IPS-NIHi7 (cell line): ENCODE results near the gene GGT6.
A peak's percentile ranks its signal among the peaks of the same experiment; 100 is the strongest.
"Not testable (repeated sequence)": the region's sequence is repeated elsewhere in the genome, so short reads cannot be mapped to it uniquely, and the experiment has no call there.

Experiments
- DNase-seq: peaks from one replicate; pipeline ENCODE4 v3.0.0; 2012; ENCODE audit warnings: mixed read lengths; ENCODE audit errors: extremely low spot score

The GGT6 gene

DNA sequence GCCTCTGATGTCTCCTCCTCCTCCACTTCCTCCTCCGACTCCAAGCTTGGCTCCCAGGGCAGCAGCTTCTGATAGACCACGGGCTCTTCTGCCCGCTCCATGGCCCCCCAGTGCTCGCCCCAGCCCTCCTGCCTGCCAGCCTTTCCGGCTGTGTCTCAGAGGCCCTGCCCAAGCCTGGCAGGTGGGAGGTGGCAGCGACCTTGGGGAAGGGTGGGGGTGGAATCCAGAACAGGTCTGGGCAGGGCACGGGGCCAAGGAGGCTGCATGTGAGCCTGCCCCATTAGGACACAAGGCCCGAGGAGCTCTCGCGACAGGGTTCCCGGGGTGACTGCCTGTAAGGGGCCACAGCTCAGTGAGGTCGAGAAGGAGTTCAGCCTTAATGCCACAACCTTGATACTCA is at the start of gene GGT6:
Gene GGT6 (minus strand): TSS at position 157 of the 400 bp plus-strand sequence. CDS start 56 bp downstream, at position 101.
- DNase-seq, result no peak

DNA sequence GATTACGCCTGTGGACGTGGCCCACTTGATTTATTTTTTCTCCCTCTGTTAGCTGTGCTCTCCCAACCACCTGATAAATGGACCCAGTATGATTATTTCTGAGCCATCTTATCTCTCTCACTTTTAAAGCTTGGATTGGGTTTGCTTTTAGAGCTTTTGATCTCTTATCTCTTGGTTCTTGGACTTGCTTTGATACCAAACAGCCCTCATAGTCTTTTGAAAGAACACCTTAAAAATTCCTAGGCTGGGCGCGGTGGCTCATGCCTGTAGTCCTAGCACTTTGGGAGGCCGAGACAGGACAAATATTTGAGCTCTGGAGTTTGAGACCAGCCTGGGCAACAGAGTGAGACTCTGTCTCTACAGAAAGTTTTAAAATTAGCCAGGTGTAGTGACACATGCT is 49.8 kb upstream of the GGT6 start:
- DNase-seq, result no peak

- DNase-seq, result peak; percentile 4
Observed at GRCh38 chr17:4609761-4610160, 49.4 kb upstream of the GGT6 start.

- peak; percentile 33 for DNase-seq
Observed at GRCh38 chr17:4607773-4608187, 47.4 kb upstream of the GGT6 start.

DNA sequence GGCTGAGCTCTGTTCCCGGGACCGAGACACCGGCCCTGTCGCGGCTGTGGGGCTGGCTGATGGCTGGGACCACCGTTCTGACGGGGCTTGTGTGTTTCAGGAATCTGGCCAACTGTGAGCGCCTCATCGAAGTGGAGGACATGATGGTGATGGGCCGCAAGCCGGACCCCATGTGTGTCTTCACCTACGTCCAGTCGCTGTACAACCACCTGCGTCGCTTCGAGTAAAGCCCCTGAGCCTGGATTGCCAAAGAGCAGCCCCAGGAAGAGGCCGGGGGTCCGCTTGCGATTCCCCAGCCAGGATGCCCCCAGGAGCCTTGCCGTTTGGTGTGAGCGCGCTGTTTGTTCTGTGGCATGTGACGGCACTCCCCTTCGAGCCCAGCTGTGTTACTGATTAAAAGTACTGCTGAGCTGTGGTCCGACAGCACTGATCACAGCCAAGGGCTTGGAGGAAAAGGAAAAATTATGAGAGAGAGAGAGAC is 46.9 kb upstream of the GGT6 start:
- no peak for DNase-seq

DNA sequence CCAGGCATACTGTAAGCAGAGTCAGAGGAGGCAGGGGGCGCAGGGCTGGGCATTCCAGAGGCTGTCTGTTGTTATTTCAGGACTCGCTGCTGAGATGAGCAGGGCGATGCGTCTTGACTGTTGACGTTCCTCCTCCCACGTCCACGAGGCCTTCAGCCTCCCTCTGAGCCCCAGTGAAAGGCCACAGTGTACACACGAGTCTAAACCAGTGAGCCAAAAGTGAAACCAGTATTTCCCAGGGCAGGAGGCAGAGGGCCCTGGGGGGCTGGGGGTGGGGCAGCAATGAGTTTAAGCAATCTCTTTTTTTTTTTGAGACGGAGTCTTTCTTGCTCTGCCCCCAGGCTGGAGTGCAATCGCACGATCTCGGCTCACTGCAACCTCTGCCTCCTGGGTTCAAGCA is 45.4 kb upstream of the GGT6 start:
- no peak for DNase-seq

DNA sequence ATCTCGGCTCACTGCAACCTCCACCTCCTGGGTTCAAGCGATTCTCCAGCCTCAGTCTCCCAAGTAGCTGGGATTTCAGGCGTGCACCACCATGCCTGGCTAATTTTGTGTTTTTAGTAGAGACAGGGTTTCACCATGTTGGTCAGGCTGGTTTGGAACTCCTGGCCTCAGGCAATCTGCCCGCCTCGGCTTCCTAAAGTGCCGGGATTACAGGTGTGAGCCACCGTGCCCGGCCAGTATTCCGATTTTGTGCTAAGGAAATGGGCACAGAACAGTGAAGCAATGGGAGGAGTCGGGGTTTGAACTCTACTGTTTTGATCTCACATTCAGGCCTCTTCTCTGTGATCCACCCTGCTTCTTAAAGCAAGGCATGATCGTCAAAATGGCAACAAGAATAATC is 44.4 kb upstream of the GGT6 start:
- not testable (repeated sequence) for DNase-seq

DNA sequence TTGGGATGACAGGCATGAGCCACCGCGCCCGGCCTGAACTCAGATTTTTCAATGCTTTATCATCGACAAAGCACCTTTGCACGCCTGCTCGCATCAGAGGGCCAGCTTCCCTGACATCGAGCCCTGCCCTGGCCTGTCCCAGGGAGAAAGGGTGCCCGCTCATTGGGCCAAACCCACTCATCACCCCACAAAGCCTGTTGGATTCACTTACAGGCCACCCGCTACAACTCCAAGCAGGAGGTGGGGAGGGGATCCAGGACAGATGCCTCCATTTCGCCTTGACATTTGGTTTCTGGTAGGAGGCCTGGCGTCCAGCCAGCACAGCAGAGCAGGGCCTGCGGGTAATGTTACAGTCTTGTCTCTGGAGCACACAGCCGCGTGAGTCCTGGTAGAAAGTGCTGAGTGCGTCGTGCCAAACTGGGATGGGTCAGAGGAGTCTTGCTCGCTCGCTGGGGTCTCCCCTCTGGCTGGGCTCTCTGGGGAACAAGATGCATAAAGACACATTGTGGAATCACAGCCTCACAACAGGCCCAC is 43.8 kb upstream of the GGT6 start:
- no peak for DNase-seq

GRCh38 chr17:4602041-4602440 is 41.7 kb upstream of the GGT6 start:
- DNase-seq, result no peak

- no peak for DNase-seq
Observed at GRCh38 chr17:4601326-4601725, 40.9 kb upstream of the GGT6 start.

DNA sequence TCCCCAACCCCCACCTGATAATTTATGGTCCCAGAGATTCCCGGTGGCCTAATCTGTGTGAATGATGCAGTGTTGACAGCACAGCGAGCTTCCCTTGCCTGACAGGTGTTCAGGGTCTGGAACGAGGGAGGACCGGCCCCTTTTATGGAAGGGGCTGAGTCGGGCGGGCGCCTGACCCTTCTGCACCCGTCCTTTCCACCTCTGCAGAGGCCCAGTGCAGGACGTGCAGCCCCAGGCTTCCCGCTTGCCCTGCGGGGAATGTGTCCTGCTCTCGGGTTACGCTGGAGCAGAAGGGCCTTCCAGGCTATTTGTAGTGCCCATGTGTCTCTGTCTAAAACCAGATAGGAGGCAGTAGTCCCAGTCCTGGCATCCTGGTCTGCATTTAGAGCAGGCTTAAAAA is 40.2 kb upstream of the GGT6 start:
- DNase-seq, result no peak

DNA sequence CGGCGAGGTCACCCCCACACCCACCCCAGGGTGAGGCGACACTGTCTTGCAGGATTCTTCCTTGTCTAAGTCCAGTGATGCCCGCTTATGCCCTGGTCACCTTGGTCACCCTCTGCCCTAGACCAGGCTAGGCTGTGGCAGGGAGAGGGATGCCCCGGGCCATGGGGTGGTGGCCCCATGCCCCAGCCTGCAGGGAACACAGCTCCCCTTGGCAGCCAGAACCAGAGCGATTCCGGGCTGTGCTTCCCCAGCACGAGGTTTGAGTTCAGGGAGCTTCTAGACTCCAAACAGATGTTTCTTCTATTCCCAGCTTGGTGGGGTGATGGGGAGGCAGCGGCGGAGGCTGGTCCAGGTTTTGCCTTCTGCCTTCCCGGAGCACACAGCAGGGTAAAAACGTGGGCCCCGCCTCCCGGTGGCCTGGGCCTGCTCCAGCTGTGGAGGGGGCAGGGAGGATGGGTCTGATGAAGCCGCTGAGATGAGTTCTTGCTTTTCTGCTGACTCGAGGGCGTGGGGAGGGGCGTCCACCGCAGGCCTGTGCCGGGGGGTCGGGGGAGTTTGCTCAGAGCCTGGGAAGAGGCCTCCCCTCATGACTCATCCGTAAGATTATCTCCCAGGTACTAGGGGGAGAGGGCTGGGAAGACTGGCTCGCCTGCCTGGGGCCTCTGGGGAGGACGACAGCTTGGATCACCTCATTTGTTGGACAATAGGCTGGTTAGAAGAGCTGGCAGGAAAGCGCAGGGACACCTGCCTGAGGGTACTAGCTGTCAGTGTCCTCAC is 39.3 kb upstream of the GGT6 start:
- peak; percentile 84 for DNase-seq

DNA sequence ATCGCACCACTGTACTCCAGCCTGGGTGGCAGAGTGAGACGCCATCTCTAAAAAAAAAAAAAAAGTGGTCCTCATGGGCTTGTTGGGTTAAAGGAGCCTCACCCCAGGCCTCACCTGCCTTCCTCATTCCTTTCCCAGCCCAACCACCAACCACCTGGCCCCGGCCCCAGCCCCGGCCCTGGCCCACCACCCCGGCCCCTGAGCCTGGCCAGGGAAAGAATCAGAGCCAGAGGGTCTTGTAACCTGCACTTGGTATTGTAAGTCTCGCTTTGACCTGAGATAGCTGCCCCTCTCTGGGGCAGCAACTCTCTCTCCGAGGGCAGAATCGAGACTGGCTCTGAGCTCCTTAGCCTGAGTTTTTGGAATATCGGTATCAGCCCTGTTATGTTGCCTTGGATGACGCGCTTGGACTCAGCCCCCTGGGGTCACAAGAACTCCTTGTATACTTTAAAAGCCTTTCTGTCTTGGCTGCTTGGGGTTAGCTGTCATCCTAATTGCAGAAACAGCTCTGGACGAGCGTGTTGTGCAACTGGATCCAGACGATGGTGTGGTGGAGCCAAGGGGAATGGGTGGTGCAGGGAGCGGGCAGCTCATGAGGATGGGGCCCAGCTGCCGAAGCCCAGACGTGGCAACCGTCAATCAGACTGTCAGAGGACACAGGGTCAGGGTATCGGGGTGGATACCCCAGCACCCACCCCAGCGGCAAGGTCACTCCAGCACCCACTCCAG is 38.6 kb upstream of the GGT6 start:
- DNase-seq, result no peak

DNA sequence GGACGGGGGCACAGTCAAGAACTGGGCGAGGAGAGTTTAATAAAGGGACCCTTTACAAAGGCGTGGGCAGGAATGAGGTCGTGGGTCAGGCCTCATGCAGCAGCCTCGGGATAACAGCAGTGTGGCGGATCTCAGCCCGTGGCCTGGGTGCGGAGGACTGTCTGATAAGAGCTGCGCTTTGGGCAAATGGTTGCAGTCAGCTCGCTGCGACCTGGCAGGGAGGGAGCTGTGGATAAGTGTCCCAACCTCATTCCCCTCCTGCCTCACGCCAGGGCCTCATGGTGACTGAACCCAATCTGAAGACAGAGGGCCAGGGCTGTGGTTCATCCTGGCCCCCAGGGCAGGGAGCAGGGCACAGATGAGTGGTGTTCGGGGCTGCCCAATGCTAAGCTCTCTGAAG is 37.6 kb upstream of the GGT6 start:
- no peak for DNase-seq

- no peak for DNase-seq
Observed at GRCh38 chr17:4596636-4597380, 36.4 kb upstream of the GGT6 start.

DNA sequence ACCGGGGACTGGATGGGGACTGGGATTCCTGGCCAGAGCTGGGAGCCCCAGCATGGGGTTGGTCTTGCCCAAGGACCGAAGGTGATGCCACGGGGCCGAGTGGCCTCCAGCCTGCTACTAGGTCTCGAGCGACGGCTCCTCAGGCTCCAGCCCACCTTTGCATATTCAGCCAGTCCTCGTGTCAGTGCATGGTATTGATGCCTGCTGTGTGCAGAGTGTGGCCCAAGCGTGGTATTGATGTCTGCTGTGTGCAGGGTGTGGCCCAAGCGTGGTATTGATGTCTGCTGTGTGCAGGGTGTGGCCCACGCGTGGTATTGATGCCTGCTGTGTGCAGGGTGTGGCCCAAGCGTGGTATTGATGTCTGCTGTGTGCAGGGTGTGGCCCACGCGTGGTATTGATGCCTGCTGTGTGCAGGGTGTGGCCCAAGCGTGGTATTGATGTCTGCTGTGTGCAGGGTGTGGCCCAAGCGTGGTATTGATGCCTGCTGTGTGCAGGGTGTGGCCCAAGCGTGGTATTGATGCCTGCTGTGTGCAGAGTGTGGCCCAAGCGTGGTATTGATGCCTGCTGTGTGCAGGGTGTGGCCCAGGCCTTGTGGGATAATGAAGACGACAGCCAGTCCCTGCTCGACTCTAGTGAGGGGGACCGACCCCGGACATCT is 35.4 kb upstream of the GGT6 start:
- DNase-seq, result not testable (repeated sequence)

- DNase-seq, result peak; percentile 78
Observed at GRCh38 chr17:4594931-4595684, 34.7 kb upstream of the GGT6 start.

- no peak for DNase-seq
Observed at GRCh38 chr17:4594406-4594805, 34.0 kb upstream of the GGT6 start.

GRCh38 chr17:4593021-4593421 is 32.6 kb upstream of the GGT6 start:
- no peak for DNase-seq

GRCh38 chr17:4592240-4593005 is 32.0 kb upstream of the GGT6 start:
- DNase-seq, result no peak
